ENCODE results near the gene IL4I1. TPM values are rescaled to one million over a fixed set of nuclear protein-coding genes. Genes with fewer than 3 reads are reported as not detected.

Gene IL4I1
- total and polyA plus RNA-seq, 9 donors, result 0.53 to 1.2 (median 1.0) TPM

DNA sequence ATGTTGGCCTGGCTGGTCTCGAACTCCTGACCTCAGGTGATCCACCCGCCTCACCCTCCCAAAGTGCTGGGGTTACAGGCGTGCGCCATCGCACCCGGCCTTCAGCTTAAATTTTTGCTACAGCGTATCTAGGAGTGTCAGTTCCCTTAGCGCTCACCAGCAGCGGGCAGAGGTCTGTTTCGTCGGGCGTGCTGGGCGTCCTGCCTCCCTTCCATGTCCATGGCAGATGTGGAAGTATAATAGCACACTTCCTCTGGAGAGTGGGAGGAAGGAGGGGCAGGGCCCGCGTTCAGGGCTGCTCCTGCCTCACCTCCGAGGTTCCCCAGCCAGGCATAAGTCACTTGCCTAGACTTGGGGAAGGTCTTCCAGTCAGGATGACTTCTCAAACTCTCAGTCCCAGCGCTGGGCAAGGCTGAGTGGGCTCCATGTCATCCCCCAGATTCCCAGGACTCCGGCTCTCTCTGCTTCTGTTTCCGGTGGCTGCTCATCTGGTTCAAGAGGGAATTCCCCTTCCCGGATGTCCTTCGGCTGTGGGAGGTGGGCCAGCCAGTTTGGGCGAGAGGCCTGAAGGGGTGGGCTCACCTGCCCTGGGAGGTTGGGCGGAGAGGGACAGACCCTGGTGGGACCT is 9.5 kb downstream of the IL4I1 start:
- no peak for DNase-seq
- Histone ChIP-seq H3K9me3 (replicated peaks; ENCODE audit: control insufficient read depth, low read depth, low read length) (no peaks in the 10 kb centered on the region), H3K27ac (ENCODE audit: low read length) (no peak overlapping the region), H3K36me3 (ENCODE audit: control insufficient read depth, insufficient read depth, low read length) (peaks cover 38% of the 10 kb centered on the region), H3K4me3 (ENCODE audit: low read length) (no peak overlapping the region), H3K4me1 (ENCODE audit: control insufficient read depth, insufficient read depth, low read length) (peaks cover 20% of the 10 kb centered on the region), H3K27me3 (ENCODE audit: control insufficient read depth, insufficient read depth, low read length) (peaks cover 7% of the 10 kb centered on the region)
- WGBS (ENCODE audit: insufficient coverage), result 61% methylated on average over 19 of the region's 23 CpGs

DNA sequence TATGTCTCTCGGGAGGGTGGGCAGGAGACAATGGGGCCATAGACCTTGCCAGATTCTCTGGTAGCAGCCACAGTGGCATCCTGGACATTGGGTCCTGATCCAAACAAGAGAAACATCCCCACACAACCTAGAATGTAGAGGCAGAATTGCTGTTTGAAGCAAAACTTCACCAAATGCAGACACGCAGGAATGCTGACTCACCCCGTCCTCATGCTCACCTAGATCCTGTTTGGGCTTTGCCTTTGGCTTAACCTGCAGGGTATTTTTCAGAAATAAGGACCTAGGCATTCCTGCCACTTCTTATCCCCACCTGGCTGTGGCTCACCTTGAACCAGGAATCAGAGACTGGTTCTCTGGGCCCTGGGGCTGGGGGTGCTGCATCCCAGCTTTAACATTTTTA is 11.9 kb downstream of the IL4I1 start:
- H3K36me3 ChIP-seq (ENCODE audit: control insufficient read depth, insufficient read depth, low read length), result peaks cover 61% of the 10 kb centered on the region
- whole genome bisulfite sequencing (ENCODE audit: insufficient coverage), result no CpG with 5 or more reads among the region's 3 CpGs
- no peak for DNase-seq
- H3K4me3 ChIP-seq (ENCODE audit: low read length), result no peak overlapping the region
- no peaks in the 10 kb centered on the region for H3K9me3 ChIP-seq (replicated peaks; ENCODE audit: control insufficient read depth, low read depth, low read length)
- H3K27ac ChIP-seq (ENCODE audit: low read length), result no peak overlapping the region
- H3K4me1 ChIP-seq (ENCODE audit: control insufficient read depth, insufficient read depth, low read length), result peaks cover 8% of the 10 kb centered on the region
- peaks cover 3% of the 10 kb centered on the region for H3K27me3 ChIP-seq (ENCODE audit: control insufficient read depth, insufficient read depth, low read length)

- no peak for DNase-seq
- WGBS (ENCODE audit: insufficient coverage), result 93% methylated on average over 7 of the region's 18 CpGs
- Histone ChIP-seq H3K36me3 (ENCODE audit: control insufficient read depth, insufficient read depth, low read length) (peaks cover 64% of the 10 kb centered on the region), H3K4me1 (ENCODE audit: control insufficient read depth, insufficient read depth, low read length) (peaks cover 6% of the 10 kb centered on the region), H3K27me3 (ENCODE audit: control insufficient read depth, insufficient read depth, low read length) (no peaks in the 10 kb centered on the region), H3K9me3 (replicated peaks; ENCODE audit: control insufficient read depth, low read depth, low read length) (no peaks in the 10 kb centered on the region), H3K4me3 (ENCODE audit: low read length) (no peak overlapping the region), H3K27ac (ENCODE audit: low read length) (no peak overlapping the region)
Observed at GRCh38 chr19:49884109-49884508, 12.6 kb downstream of the IL4I1 start.

DNA sequence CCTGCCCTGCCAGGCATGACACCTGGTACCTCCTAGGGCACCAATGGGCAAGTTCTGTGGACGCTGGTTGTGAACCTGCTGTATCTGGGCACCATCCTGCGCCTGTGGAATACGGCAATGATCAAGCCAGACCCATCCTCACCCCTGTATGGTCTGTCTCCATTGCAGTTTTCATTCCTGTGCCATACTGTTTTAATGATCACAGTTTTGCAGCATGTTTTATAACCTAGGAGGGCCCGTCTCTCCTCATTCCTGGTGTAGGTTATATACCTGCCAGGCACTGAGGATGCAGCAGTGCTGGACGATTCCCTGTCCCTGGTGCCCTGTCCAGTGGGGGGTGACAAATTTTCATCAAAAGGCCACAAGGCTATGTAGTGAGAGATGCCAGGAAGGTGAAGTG is 13.6 kb downstream of the IL4I1 start:
- H3K9me3 ChIP-seq (replicated peaks; ENCODE audit: control insufficient read depth, low read depth, low read length), result no peaks in the 10 kb centered on the region
- no peaks in the 10 kb centered on the region for H3K27me3 ChIP-seq (ENCODE audit: control insufficient read depth, insufficient read depth, low read length)
- peaks cover 14% of the 10 kb centered on the region for H3K4me1 ChIP-seq (ENCODE audit: control insufficient read depth, insufficient read depth, low read length)
- no peak overlapping the region for H3K27ac ChIP-seq (ENCODE audit: low read length)
- no peak overlapping the region for H3K4me3 ChIP-seq (ENCODE audit: low read length)
- no peak for DNase-seq
- peaks cover 68% of the 10 kb centered on the region for H3K36me3 ChIP-seq (ENCODE audit: control insufficient read depth, insufficient read depth, low read length)
- WGBS (ENCODE audit: insufficient coverage), result 97% methylated on average over 5 of the region's 5 CpGs

DNA sequence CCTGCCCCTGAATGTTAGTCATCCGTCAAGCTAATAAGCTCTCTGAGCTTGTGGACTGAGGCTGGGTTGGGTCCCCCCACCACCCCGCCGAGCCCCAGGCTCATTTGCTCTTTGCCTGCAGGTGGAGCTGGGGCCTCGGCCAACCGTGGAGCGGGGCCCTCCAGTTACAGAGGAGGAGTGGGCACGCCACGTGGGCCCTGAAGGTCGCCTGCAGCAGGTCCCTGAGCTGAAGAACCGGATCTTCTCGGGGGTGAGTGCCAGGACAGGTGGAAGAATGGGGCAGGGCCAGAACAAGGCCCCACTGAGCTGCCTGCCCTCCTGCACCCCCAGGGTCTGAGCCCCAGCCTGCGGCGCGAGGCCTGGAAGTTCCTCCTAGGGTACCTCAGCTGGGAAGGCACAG is 14.0 kb downstream of the IL4I1 start:
- H3K36me3 ChIP-seq (ENCODE audit: control insufficient read depth, insufficient read depth, low read length), result peaks cover 65% of the 10 kb centered on the region
- DNase-seq, result no peak
- H3K27me3 ChIP-seq (ENCODE audit: control insufficient read depth, insufficient read depth, low read length), result no peaks in the 10 kb centered on the region
- no peak overlapping the region for H3K4me3 ChIP-seq (ENCODE audit: low read length)
- H3K4me1 ChIP-seq (ENCODE audit: control insufficient read depth, insufficient read depth, low read length), result peaks cover 14% of the 10 kb centered on the region
- no peak overlapping the region for H3K27ac ChIP-seq (ENCODE audit: low read length)
- 98% methylated on average over 14 of the region's 14 CpGs for WGBS (ENCODE audit: insufficient coverage)
- no peaks in the 10 kb centered on the region for H3K9me3 ChIP-seq (replicated peaks; ENCODE audit: control insufficient read depth, low read depth, low read length)

GRCh38 chr19:49881672-49882394 is 14.9 kb downstream of the IL4I1 start:
- DNase-seq, result no peak
- Histone ChIP-seq H3K4me1 (ENCODE audit: control insufficient read depth, insufficient read depth, low read length) (peaks cover 11% of the 10 kb centered on the region), H3K9me3 (replicated peaks; ENCODE audit: control insufficient read depth, low read depth, low read length) (no peaks in the 10 kb centered on the region), H3K4me3 (ENCODE audit: low read length) (no peak overlapping the region), H3K27ac (ENCODE audit: low read length) (no peak overlapping the region), H3K36me3 (ENCODE audit: control insufficient read depth, insufficient read depth, low read length) (peaks cover 62% of the 10 kb centered on the region), H3K27me3 (ENCODE audit: control insufficient read depth, insufficient read depth, low read length) (no peaks in the 10 kb centered on the region)
- WGBS (ENCODE audit: insufficient coverage), result 85% methylated on average over 26 of the region's 31 CpGs

DNA sequence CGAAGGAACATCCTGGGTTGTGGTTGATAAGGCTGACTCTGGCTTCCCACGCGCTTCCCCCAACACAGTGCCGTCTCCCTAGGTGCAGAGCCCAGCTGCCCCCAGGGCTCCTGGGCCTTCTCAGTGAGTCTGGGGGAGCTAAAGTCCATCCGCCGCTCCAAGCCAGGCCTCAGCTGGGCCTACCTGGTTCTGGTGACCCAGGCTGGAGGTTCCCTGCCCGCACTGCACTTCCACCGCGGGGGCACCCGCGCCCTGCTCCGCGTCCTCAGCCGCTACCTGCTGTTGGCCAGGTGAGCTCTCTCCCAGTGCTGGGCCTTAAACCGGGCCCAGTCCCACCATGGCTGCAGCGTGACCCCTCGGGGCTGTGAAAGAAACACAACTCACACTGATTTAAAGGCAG is 15.5 kb downstream of the IL4I1 start:
- WGBS (ENCODE audit: insufficient coverage), result 98% methylated on average over 13 of the region's 17 CpGs
- DNase-seq, result no peak
- H3K27ac ChIP-seq (ENCODE audit: low read length), result no peak overlapping the region
- no peaks in the 10 kb centered on the region for H3K9me3 ChIP-seq (replicated peaks; ENCODE audit: control insufficient read depth, low read depth, low read length)
- H3K36me3 ChIP-seq (ENCODE audit: control insufficient read depth, insufficient read depth, low read length), result peaks cover 62% of the 10 kb centered on the region
- no peak overlapping the region for H3K4me3 ChIP-seq (ENCODE audit: low read length)
- peaks cover 11% of the 10 kb centered on the region for H3K4me1 ChIP-seq (ENCODE audit: control insufficient read depth, insufficient read depth, low read length)
- H3K27me3 ChIP-seq (ENCODE audit: control insufficient read depth, insufficient read depth, low read length), result no peaks in the 10 kb centered on the region

- no peak for DNase-seq
- Histone ChIP-seq H3K4me1 (ENCODE audit: control insufficient read depth, insufficient read depth, low read length) (peaks cover 18% of the 10 kb centered on the region), H3K9me3 (replicated peaks; ENCODE audit: control insufficient read depth, low read depth, low read length) (no peaks in the 10 kb centered on the region), H3K36me3 (ENCODE audit: control insufficient read depth, insufficient read depth, low read length) (peaks cover 62% of the 10 kb centered on the region), H3K27ac (ENCODE audit: low read length) (no peak overlapping the region), H3K27me3 (ENCODE audit: control insufficient read depth, insufficient read depth, low read length) (no peaks in the 10 kb centered on the region), H3K4me3 (ENCODE audit: low read length) (no peak overlapping the region)
- 91% methylated on average over 10 of the region's 10 CpGs for WGBS (ENCODE audit: insufficient coverage)
Observed at GRCh38 chr19:49880162-49880869, 16.4 kb downstream of the IL4I1 start.

DNA sequence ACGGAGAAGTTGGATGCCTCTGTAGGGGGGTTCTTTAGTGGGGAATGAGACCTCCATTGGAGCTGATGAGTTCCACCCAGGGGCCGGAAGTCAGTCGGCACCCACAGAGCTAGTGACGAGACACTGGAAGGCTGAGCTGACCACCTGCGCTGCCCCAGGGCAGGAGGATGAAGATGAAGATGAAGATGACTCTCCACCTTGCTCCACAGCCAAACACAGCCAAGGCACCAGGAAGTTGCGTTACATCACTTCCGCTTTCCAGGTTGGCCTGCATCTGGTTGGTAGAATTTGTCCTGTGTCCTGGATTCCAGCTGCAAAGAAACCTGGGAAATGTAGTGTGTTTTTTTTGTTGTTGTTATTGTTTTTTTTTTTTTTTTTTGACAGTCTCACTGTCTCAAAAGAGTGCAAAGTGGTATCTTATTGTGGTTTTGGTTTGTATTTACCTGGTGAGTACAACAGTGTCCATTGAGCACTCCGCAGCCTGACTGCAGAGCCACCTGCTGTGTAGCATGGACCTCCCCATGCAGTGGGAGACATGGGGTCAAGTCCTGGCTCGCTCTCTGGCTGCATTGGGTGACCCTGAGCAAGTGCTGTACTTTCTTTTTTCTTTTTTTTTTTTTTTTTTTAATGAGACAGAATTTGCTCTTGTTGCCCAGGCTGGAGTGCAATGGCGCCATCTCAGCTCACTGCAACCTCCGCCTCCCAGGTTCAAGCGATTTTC is 17.3 kb downstream of the IL4I1 start:
- Histone ChIP-seq H3K27ac (ENCODE audit: low read length) (no peak overlapping the region), H3K4me3 (ENCODE audit: low read length) (no peak overlapping the region), H3K9me3 (replicated peaks; ENCODE audit: control insufficient read depth, low read depth, low read length) (no peaks in the 10 kb centered on the region), H3K36me3 (ENCODE audit: control insufficient read depth, insufficient read depth, low read length) (peaks cover 61% of the 10 kb centered on the region), H3K4me1 (ENCODE audit: control insufficient read depth, insufficient read depth, low read length) (peaks cover 24% of the 10 kb centered on the region), H3K27me3 (ENCODE audit: control insufficient read depth, insufficient read depth, low read length) (no peaks in the 10 kb centered on the region)
- WGBS (ENCODE audit: insufficient coverage), result 92% methylated on average over 4 of the region's 12 CpGs
- peak; percentile 55 for DNase-seq

DNA sequence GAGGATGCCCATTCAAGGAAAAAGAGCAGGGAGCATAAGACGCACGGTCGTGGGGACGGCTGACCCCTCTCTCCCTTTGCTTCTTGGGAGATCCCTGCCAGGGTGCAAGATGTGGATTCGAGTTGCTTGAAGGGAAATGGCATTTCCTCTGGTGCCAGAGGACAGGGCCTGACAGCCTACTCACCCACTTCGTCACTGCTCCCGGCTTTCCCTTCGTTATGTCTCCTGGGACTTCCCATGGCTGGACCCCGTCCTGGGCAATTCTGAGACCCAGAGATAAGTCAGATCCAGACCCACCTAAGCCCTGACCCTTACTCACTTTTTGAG is 18.0 kb downstream of the IL4I1 start:
- no peaks in the 10 kb centered on the region for H3K27me3 ChIP-seq (ENCODE audit: control insufficient read depth, insufficient read depth, low read length)
- no peak overlapping the region for H3K4me3 ChIP-seq (ENCODE audit: low read length)
- WGBS (ENCODE audit: insufficient coverage), result 80% methylated on average over 6 of the region's 9 CpGs
- H3K4me1 ChIP-seq (ENCODE audit: control insufficient read depth, insufficient read depth, low read length), result peaks cover 24% of the 10 kb centered on the region
- peaks cover 61% of the 10 kb centered on the region for H3K36me3 ChIP-seq (ENCODE audit: control insufficient read depth, insufficient read depth, low read length)
- peak overlapping the region; percentile 99 for H3K27ac ChIP-seq (ENCODE audit: low read length)
- H3K9me3 ChIP-seq (replicated peaks; ENCODE audit: control insufficient read depth, low read depth, low read length), result no peaks in the 10 kb centered on the region
- DNase-seq, result peak; percentile 52

All from muscle of leg (tissue), 11 donors.